Suppressor macrophage (primary cell): ENCODE data around the gene FRMD7.

Experiments
- DNase-seq, 4 experiments: peaks; one replicate each; pipeline ENCODE4 v3.0.0-alpha.2; 2020 to 2022

The FRMD7 gene

GRCh38 chrX:132034648-132035047, 93.2 kb downstream of the FRMD7 start:
- no peak for DNase-seq

- DNase-seq, result no peak
These were observed 94.7 kb downstream of the FRMD7 start for GRCh38 chrX:132033166-132033565.

GRCh38 chrX:132031867-132032266, 96.0 kb downstream of the FRMD7 start:
- DNase-seq, result no peak

- DNase-seq, result no peak
These were observed 97.6 kb downstream of the FRMD7 start for GRCh38 chrX:132030264-132030663.
